ENCODE measurements around the gene UQCRC2.
A peak's percentile ranks its signal among the peaks of the same experiment; 100 is the strongest.
"Not testable (repeated sequence)": the region's sequence is repeated elsewhere in the genome, so short reads cannot be mapped to it uniquely, and the experiment has no call there.

Gene UQCRC2

DNA sequence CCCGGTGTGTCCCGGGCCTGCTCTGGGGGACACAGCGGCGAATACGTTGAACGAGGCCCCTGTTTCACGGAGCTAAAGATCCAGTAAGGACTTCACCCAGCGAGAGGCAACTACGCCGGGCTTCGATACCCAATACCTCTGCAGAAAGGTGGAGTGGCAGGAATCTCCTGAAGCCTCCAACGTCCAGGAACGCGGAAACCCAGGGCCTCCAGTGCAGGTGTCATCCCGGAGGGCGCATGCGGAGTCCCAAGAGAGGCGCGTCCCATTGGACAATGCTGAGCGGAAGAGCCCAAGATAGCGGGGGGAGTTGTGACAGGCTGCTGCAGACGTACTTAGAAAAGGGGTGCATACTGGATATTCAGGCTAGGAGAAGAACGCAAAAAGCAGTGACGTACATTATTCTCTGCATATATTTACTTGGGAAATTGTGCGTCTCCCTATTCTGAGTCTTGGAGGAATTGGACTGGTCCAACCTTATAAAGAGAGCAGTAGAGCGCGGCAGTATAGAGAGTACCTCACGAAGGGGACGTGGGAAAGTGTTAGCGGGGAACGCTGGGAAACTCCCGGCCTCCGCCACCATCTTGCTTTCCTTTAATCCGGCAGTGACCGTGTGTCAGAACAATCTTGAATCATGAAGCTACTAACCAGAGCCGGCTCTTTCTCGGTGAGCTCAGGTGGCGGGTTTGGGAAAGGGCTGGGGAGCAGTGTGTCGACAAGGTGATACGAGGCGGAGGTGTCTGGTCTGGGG lies at the start of gene UQCRC2:
TSS of gene UQCRC2 (plus strand) at position 569 of the 748 bp plus-strand sequence. CDS start at position 632, 63 bp downstream.
- TF ChIP-seq ZFX (IDR thresholded peaks at IDR 0.05; ENCODE audit: borderline replicate concordance) = no peak
- TF ChIP-seq, protein P1, sequence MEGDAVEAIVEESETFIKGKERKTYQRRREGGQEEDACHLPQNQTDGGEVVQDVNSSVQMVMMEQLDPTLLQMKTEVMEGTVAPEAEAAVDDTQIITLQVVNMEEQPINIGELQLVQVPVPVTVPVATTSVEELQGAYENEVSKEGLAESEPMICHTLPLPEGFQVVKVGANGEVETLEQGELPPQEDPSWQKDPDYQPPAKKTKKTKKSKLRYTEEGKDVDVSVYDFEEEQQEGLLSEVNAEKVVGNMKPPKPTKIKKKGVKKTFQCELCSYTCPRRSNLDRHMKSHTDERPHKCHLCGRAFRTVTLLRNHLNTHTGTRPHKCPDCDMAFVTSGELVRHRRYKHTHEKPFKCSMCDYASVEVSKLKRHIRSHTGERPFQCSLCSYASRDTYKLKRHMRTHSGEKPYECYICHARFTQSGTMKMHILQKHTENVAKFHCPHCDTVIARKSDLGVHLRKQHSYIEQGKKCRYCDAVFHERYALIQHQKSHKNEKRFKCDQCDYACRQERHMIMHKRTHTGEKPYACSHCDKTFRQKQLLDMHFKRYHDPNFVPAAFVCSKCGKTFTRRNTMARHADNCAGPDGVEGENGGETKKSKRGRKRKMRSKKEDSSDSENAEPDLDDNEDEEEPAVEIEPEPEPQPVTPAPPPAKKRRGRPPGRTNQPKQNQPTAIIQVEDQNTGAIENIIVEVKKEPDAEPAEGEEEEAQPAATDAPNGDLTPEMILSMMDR (IDR thresholded peaks at IDR 0.05) = no peak
- peak within 1 kb of the TSS; percentile 90 for H3K27ac ChIP-seq

DNA sequence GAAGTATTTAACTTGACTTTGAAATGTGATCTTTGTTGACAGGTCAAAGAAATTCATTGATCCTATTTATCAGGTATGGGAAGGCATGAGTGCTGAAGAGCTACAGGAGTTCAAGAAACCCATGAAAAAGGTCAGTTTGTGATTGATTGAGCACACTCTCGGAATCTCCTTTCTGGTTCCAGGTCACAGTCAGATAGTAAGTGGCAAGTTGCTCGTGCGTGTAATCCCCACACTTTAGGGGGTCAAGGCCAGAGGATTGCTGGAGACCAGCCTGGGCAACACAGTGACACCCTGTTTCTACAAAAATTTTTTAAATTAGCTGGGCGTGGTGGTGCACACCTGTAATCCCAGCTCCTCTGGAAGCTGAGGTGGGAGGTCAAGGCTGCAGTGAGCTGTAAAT lies 20.5 kb upstream of the UQCRC2 start:
- H3K27ac ChIP-seq = not testable (repeated sequence)

DNA sequence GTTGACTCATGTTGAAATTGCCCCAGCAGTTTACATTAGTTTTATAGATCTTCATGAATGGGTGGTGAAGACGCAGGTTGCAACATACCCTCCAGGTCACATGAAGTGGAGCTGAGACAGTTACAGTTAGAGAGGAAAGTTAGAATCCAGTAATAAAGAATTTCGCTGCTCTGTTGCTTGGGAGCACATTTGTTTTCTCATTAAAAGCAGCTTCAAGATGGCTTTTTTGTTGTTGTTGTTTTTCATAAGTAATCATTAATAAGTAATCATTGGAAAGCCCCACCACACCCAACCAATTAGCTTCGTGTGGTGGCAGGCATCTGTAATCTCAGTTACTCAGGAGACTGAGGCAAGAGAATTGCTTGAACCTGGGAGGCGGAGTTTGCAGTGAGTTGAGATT lies 19.8 kb upstream of the UQCRC2 start:
- H3K27ac ChIP-seq = not testable (repeated sequence)

GRCh38 chr16:21933790-21934189 lies 19.4 kb upstream of the UQCRC2 start:
- not testable (repeated sequence) for H3K27ac ChIP-seq

DNA sequence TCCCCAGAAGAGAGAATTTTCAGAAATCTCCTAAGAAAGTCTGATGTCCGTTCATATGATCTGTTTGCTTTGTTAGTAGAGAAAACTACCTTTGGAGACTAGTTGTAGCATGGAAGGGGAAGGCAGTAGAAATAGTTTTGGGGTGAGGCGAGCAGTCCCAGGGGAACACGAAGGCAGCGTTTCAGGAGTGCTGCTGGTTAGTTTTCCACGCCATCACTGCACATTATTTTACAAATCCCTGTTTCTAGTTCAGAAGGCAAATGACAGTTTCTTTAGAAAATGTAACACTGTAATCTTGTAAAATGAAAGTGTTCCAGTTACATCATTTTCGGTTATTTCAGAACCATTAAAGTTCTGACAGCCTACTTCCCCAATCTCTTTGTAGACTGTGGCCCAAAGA lies 16.9 kb upstream of the UQCRC2 start:
- not testable (repeated sequence) for H3K27ac ChIP-seq

- no peak for TF ChIP-seq ZFX (IDR thresholded peaks at IDR 0.05; ENCODE audit: borderline replicate concordance)
- TF ChIP-seq, protein P1 (IDR thresholded peaks at IDR 0.05) = no peak
- no peak overlapping the region for H3K27ac ChIP-seq
Observed at GRCh38 chr16:21937336-21937829, 15.8 kb upstream of the UQCRC2 start.

- TF ChIP-seq, protein P1 (IDR thresholded peaks at IDR 0.05) = no peak
- no peak for TF ChIP-seq ZFX (IDR thresholded peaks at IDR 0.05; ENCODE audit: borderline replicate concordance)
- H3K27ac ChIP-seq = no peak overlapping the region
Observed at GRCh38 chr16:21940570-21940969, 12.6 kb upstream of the UQCRC2 start.

- TF ChIP-seq ZFX (IDR thresholded peaks at IDR 0.05; ENCODE audit: borderline replicate concordance) = no peak
- TF ChIP-seq, protein P1 (IDR thresholded peaks at IDR 0.05) = no peak
- H3K27ac ChIP-seq = no peak overlapping the region
Observed at GRCh38 chr16:21943571-21943970, 9.6 kb upstream of the UQCRC2 start.

DNA sequence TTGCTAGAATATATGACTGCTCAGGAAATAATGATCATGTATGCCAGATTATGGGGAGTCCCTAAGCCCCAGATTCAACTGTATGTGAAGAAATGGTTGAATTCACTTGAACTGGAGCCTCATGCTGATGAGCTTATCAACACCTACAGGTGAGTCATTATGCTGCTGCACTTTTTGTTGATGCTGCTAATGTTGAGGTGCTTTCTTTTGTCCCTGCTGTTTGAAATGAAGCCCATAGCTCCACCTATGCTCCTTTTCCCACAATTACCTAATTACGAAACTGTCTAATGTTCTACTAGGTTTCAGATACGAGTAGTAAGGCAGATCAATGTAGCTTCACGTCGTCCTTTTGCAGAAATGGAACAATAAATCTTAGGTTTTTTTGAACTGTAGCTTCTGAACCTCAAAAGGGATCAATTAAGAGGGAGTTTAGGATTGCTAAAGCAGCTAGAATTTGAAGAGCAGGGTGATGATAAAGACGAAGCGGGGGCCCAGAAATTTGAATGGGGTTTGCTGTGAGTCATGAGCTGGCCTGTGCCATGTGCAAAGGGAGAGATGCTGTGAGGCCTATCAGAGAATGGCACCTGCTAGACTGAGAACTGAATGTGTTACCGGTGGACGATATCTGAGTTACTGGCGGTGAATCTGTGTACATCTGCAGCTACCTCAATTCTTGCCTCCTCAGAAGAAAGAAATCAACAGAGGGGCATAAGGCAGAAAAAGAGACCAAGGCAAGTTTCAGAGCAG lies 6.1 kb upstream of the UQCRC2 start:
- TF ChIP-seq, protein P1 (IDR thresholded peaks at IDR 0.05) = no peak
- no peak for TF ChIP-seq ZFX (IDR thresholded peaks at IDR 0.05; ENCODE audit: borderline replicate concordance)
- no peak overlapping the region for H3K27ac ChIP-seq
